Stimulated activated CD8-positive, alpha-beta memory T cell treated with anti-CD3 and anti-CD28 coated beads, Interleukin-7, amount 100 ng/mL, for 24 hours (primary cell): Measurements from ENCODE around the gene IQSEC1.

Experiments
- DNase-seq: peaks from one replicate; pipeline ENCODE4 v3.0.0-alpha.2; 2020; ENCODE audit warnings: low read depth

The IQSEC1 gene

GRCh38 chr3:13085081-13085845, 12.0 kb upstream of the IQSEC1 start:
- DNase-seq: no peak

GRCh38 chr3:13083898-13084297, 10.7 kb upstream of the IQSEC1 start:
- no peak for DNase-seq

GRCh38 chr3:13083254-13083653, 10.0 kb upstream of the IQSEC1 start:
- DNase-seq: no peak

GRCh38 chr3:13082677-13083076, 9.4 kb upstream of the IQSEC1 start:
- no peak for DNase-seq

- DNase-seq: no peak
These were observed 8.6 kb upstream of the IQSEC1 start for GRCh38 chr3:13081603-13082360.

GRCh38 chr3:13080591-13080990, 7.4 kb upstream of the IQSEC1 start:
- no peak for DNase-seq

GRCh38 chr3:13080026-13080425, 6.8 kb upstream of the IQSEC1 start:
- DNase-seq: no peak

- DNase-seq: no peak
These were observed 6.3 kb upstream of the IQSEC1 start for GRCh38 chr3:13079510-13079909.

- DNase-seq: no peak
These were observed 5.8 kb upstream of the IQSEC1 start for GRCh38 chr3:13079051-13079450.

GRCh38 chr3:13078163-13078905, 5.1 kb upstream of the IQSEC1 start:
- no peak for DNase-seq

GRCh38 chr3:13077431-13078162, 4.4 kb upstream of the IQSEC1 start:
- no peak for DNase-seq

GRCh38 chr3:13075986-13076654, 2.9 kb upstream of the IQSEC1 start:
- no peak for DNase-seq

- DNase-seq: no peak
These were observed 2.1 kb upstream of the IQSEC1 start for GRCh38 chr3:13075318-13075717.

- no peak for DNase-seq
These were observed 762 bp upstream of the IQSEC1 start for GRCh38 chr3:13074006-13074375.

GRCh38 chr3:13072600-13073325, 466 bp downstream of the IQSEC1 start:
- DNase-seq: no peak

- no peak for DNase-seq
These were observed 1.0 kb downstream of the IQSEC1 start for GRCh38 chr3:13072239-13072599.

GRCh38 chr3:13071695-13072094, 1.5 kb downstream of the IQSEC1 start:
- no peak for DNase-seq

GRCh38 chr3:13070391-13071070, 2.7 kb downstream of the IQSEC1 start:
- DNase-seq: no peak

GRCh38 chr3:13069495-13069894, 3.7 kb downstream of the IQSEC1 start:
- no peak for DNase-seq

- no peak for DNase-seq
These were observed 4.8 kb downstream of the IQSEC1 start for GRCh38 chr3:13068269-13069010.
